Osteocyte (in vitro differentiated cells): ENCODE measurements around the gene TCF7L1. TPM values are rescaled to one million over a fixed set of nuclear protein-coding genes. Genes with fewer than 3 reads are reported as not detected.
"Not testable (repeated sequence)": the region's sequence is repeated elsewhere in the genome, so short reads cannot be mapped to it uniquely, and the experiment has no call there.

Experiments
- DNase-seq: peaks from one replicate; pipeline ENCODE4 v3.0.0; 2021; ENCODE audit warnings: mixed read lengths; ENCODE audit not compliant: unreplicated experiment; ENCODE audit errors: extremely low spot score
- H3K27ac Mint-ChIP-seq: one replicate; pipeline ENCODE4 v1.8.0; 2021; ENCODE audit warnings: mild to moderate bottlenecking, mixed read lengths; ENCODE audit not compliant: unreplicated experiment
- H3K27me3 Mint-ChIP-seq: one replicate; pipeline ENCODE4 v1.8.0; 2021; ENCODE audit warnings: mixed read lengths; ENCODE audit not compliant: unreplicated experiment
- H3K36me3 Mint-ChIP-seq: one replicate; pipeline ENCODE4 v1.8.0; 2021; ENCODE audit warnings: mixed read lengths; ENCODE audit not compliant: unreplicated experiment
- H3K4me1 Mint-ChIP-seq: one replicate; pipeline ENCODE4 v1.8.0; 2021; ENCODE audit warnings: mixed read lengths; ENCODE audit not compliant: unreplicated experiment
- H3K4me3 Mint-ChIP-seq: one replicate; pipeline ENCODE4 v1.8.0; 2021; ENCODE audit warnings: mild to moderate bottlenecking, moderate library complexity, mixed read lengths; ENCODE audit not compliant: unreplicated experiment
- H3K9me3 Mint-ChIP-seq: one replicate; pipeline ENCODE4 v1.8.0; 2021; ENCODE audit warnings: mixed read lengths; ENCODE audit not compliant: unreplicated experiment
- CTCF ChIP-seq: fragments of 200-600 bp; sonication (generic); IDR thresholded peaks from 2 replicates; pipeline ENCODE4 v1.5.0; 2021; ENCODE audit warnings: antibody characterized with exemption, mild to moderate bottlenecking, moderate library complexity
- total RNA-seq: library from RNA; stranded (reverse); gene quantifications from 2 replicates; pipeline ENCODE4 v1.2.1, GENCODE V29; 2021

TCF7L1 gene
- total RNA-seq, 1 donor from 2014 or later, result 31.8 TPM

GRCh38 chr2:85152895-85153294 is 19.7 kb downstream of the TCF7L1 start:
- peaks cover 2% of the 10 kb centered on the region for H3K36me3 Mint-ChIP-seq
- peaks cover 52% of the 10 kb centered on the region for H3K4me1 Mint-ChIP-seq
- DNase-seq, result no peak
- no peak for TF ChIP-seq CTCF
- no peak overlapping the region for H3K4me3 Mint-ChIP-seq
- H3K27me3 Mint-ChIP-seq, result no peaks in the 10 kb centered on the region
- no peaks in the 10 kb centered on the region for H3K9me3 Mint-ChIP-seq
- H3K27ac Mint-ChIP-seq, result no peak overlapping the region

- peaks cover 60% of the 10 kb centered on the region for H3K4me1 Mint-ChIP-seq
- no peaks in the 10 kb centered on the region for H3K36me3 Mint-ChIP-seq
- DNase-seq, result no peak
- TF ChIP-seq CTCF, result no peak
- no peak overlapping the region for H3K4me3 Mint-ChIP-seq
- H3K27me3 Mint-ChIP-seq, result no peaks in the 10 kb centered on the region
- no peaks in the 10 kb centered on the region for H3K9me3 Mint-ChIP-seq
- peak overlapping the region; percentile 63 for H3K27ac Mint-ChIP-seq
Measured at GRCh38 chr2:85154048-85154753, 21.0 kb downstream of the TCF7L1 start.

GRCh38 chr2:85155082-85155481 is 21.9 kb downstream of the TCF7L1 start:
- H3K9me3 Mint-ChIP-seq, DNase-seq, H3K27me3 Mint-ChIP-seq, H3K4me3 Mint-ChIP-seq, H3K36me3 Mint-ChIP-seq: not testable (repeated sequence)
- peak overlapping the region; percentile 63 for H3K27ac Mint-ChIP-seq
- peaks cover 67% of the 10 kb centered on the region for H3K4me1 Mint-ChIP-seq

- Mint-ChIP-seq H3K9me3 (no peaks in the 10 kb centered on the region), H3K36me3 (no peaks in the 10 kb centered on the region), H3K27ac (peak overlapping the region; percentile 81), H3K4me1 (peaks cover 71% of the 10 kb centered on the region), H3K4me3 (no peak overlapping the region), H3K27me3 (no peaks in the 10 kb centered on the region)
- no peak for DNase-seq
- TF ChIP-seq CTCF, result no peak
Measured at GRCh38 chr2:85156153-85156552, 23.0 kb downstream of the TCF7L1 start.

- Mint-ChIP-seq H3K4me3 (no peak overlapping the region), H3K4me1 (peaks cover 71% of the 10 kb centered on the region), H3K9me3 (no peaks in the 10 kb centered on the region), H3K36me3 (no peaks in the 10 kb centered on the region), H3K27me3 (no peaks in the 10 kb centered on the region), H3K27ac (peak overlapping the region; percentile 81)
- no peak for TF ChIP-seq CTCF
- DNase-seq, result no peak
Measured at GRCh38 chr2:85156619-85157018, 23.4 kb downstream of the TCF7L1 start.
